Astrocyte of the spinal cord (primary cell): ENCODE measurements around the gene INPP1.

Source experiments
- DNase-seq: peaks from one replicate; pipeline ENCODE4 v3.0.0; 2011; ENCODE audit warnings: low read depth, low spot score
- H3K4me3 ChIP-seq: 2 replicates; pipeline ENCODE4 v1.5.1; 2011; ENCODE audit warnings: low read depth, mild to moderate bottlenecking, low read length, moderate library complexity
- CTCF ChIP-seq: IDR thresholded peaks from 2 replicates; pipeline ENCODE4 v1.5.1; 2012; ENCODE audit warnings: low read depth, mild to moderate bottlenecking, low read length, inconsistent platforms
- in situ Hi-C: cut with HindIII; loops from 2 replicates; pipeline ENCODE4 v1.10.0; 2017; ENCODE audit warnings: low sequenced_read_pairs

The INPP1 gene

GRCh38 chr2:190418727-190419126, 75.3 kb downstream of the INPP1 start:
- DNase-seq, result no peak
- in situ Hi-C loops, result no loop called here
- H3K4me3 ChIP-seq, result no peak overlapping the region
- no peak for TF ChIP-seq CTCF

GRCh38 chr2:190420801-190421200, 77.4 kb downstream of the INPP1 start:
- in situ Hi-C loops, result no loop called here

More at GRCh38 chr2:190420801-190421200, 77.4 kb downstream of the INPP1 start:
- no peak for TF ChIP-seq CTCF
- no peak overlapping the region for H3K4me3 ChIP-seq
- DNase-seq, result no peak
